Measurements from ENCODE around the gene ALG12. TPM values are rescaled to one million over a fixed set of nuclear protein-coding genes. Genes with fewer than 3 reads are reported as not detected.

ALG12 gene
- total RNA-seq, 1 experiment from 2014 or later = 16.6 TPM

GRCh38 chr22:49884075-49884474, 34.2 kb downstream of the ALG12 start:
- Histone ChIP-seq H3K27ac (ENCODE audit: low read depth, low read length) (no peak overlapping the region), H3K9ac (ENCODE audit: low read length) (no peak overlapping the region), H3K79me2 (ENCODE audit: insufficient read depth, low read length) (peaks cover 69% of the 10 kb centered on the region), H3K27me3 (ENCODE audit: insufficient read depth, low read length) (no peaks in the 10 kb centered on the region), H3K9me3 (ENCODE audit: control insufficient read depth in 1 of 2, insufficient read depth in 1 of 2, low read depth in 1 of 2, low read length in 2 of 2) (peaks cover 0 to 7% of the 10 kb centered on the region in 2 experiments; a peak in 2 of 4 replicates), H3K4me2 (ENCODE audit: low read length) (no peak overlapping the region), H2AFZ (ENCODE audit: low read depth, low read length, poor library complexity, severe bottlenecking) (no peak overlapping the region), H3K9me2 (ENCODE audit: insufficient read depth) (no peaks in the 10 kb centered on the region), H4K20me1 (ENCODE audit: insufficient read depth) (no peaks in the 10 kb centered on the region), H3K4me3 (replicated peaks in 1 of 2; ENCODE audit: low read depth in 1 of 2, low read length in 2 of 2) (no peak overlapping the region), H3K4me1 (ENCODE audit: control insufficient read depth in 1 of 2, insufficient read depth in 2 of 2, low read length in 2 of 2) (no peaks in the 10 kb centered on the region), H3K36me3 (ENCODE audit: control insufficient read depth in 1 of 2, insufficient read depth in 2 of 2, low read length in 2 of 2) (peaks cover 18 to 49% of the 10 kb centered on the region in 2 experiments)
- BruUV-seq (replicated peaks) = no TSS peak
- POLR2A ChIA-PET = no interaction called here
- ATAC-seq (no peak), DNase-seq (ENCODE audit: low read depth, low spot score) (no peak)
- TF ChIP-seq SIN3A (IDR thresholded peaks at IDR 0.05; ENCODE audit: low read depth) (no peak), TCF7L2 (IDR thresholded peaks at IDR 0.05; ENCODE audit: borderline replicate concordance, extremely low read depth, insufficient read depth, insufficient read length) (no peak), YY1 (IDR thresholded peaks at IDR 0.05; ENCODE audit: extremely low read depth, insufficient replicate concordance, low read depth, low read length) (no peak), POLR2A (IDR thresholded peaks at IDR 0.05; ENCODE audit: borderline replicate concordance, extremely low read depth, insufficient read depth, insufficient read length) (no peak), ZNF274 (IDR thresholded peaks at IDR 0.05; ENCODE audit: low read depth, low read length) (no peak), FOSL1 (IDR thresholded peaks at IDR 0.05; ENCODE audit: low read depth) (no peak), ZFX (IDR thresholded peaks at IDR 0.05) (no peak), POLR2AphosphoS5 (IDR thresholded peaks at IDR 0.05; ENCODE audit: low read depth, low read length) (no peak)
- TF ChIP-seq, protein P1, sequence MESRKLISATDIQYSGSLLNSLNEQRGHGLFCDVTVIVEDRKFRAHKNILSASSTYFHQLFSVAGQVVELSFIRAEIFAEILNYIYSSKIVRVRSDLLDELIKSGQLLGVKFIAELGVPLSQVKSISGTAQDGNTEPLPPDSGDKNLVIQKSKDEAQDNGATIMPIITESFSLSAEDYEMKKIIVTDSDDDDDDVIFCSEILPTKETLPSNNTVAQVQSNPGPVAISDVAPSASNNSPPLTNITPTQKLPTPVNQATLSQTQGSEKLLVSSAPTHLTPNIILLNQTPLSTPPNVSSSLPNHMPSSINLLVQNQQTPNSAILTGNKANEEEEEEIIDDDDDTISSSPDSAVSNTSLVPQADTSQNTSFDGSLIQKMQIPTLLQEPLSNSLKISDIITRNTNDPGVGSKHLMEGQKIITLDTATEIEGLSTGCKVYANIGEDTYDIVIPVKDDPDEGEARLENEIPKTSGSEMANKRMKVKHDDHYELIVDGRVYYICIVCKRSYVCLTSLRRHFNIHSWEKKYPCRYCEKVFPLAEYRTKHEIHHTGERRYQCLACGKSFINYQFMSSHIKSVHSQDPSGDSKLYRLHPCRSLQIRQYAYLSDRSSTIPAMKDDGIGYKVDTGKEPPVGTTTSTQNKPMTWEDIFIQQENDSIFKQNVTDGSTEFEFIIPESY (IDR thresholded peaks at IDR 0.05; ENCODE audit: extremely low read depth, insufficient replicate concordance, low read length) = no peak
- intact Hi-C loops (cut with micrococcal nuclease) = no loop called here
- CTCF ChIA-PET = no interaction called here
- RAD21 ChIA-PET (ENCODE audit: low non-redundant PET in 1 of 2, low total read pairs in 2 of 2, uncharacterized antibody in 2 of 2, unreplicated experiment in 2 of 2) = no interaction called here
